Keratinocyte (primary cell): ENCODE measurements around the gene IQSEC2.

Experiments used
- CTCF ChIP-seq, 3 experiments: IDR thresholded peaks in 1 of 3; conservative IDR thresholded peaks in 1 of 3; optimal IDR thresholded peaks in 1 of 3; 2 replicates in 2 of 3; 3 replicates in 1 of 3; pipeline versions ENCODE3 to v1.5.1; 2011; ENCODE audit warnings: low read length in 3 of 3, mild to moderate bottlenecking in 3 of 3, moderate library complexity in 2 of 3, control low read depth in 1 of 3, inconsistent platforms in 1 of 3; ENCODE audit not compliant: insufficient read depth in 2 of 3; ENCODE audit errors: extremely low read depth in 1 of 3
- EZH2 ChIP-seq: IDR thresholded peaks from one replicate; pipeline ENCODE4 v1.6.1; 2012; ENCODE audit warnings: inconsistent platforms, mild to moderate bottlenecking, low read length, moderate library complexity

- TF ChIP-seq CTCF (optimal IDR thresholded peaks at IDR 0.05 in 1 of 3, IDR thresholded peaks at IDR 0.05 in 1 of 3, conservative IDR thresholded peaks at IDR 0.05 in 1 of 3; ENCODE audit: extremely low read depth in 1 of 3, insufficient read depth in 2 of 3, low read length in 3 of 3) = no peak
- no peak for TF ChIP-seq EZH2
These were observed 13.2 kb downstream of the IQSEC2 start for GRCh38 chrX:53268173-53268572.
